ENCODE data around the gene OLFML1.

- TF ChIP-seq, protein P1, sequence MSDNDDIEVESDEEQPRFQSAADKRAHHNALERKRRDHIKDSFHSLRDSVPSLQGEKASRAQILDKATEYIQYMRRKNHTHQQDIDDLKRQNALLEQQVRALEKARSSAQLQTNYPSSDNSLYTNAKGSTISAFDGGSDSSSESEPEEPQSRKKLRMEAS (CRISPR knock-in tag; IDR thresholded peaks at IDR 0.05), result peak; percentile 15; the same call in 1 of the 2 replicates
- no peak for TF ChIP-seq FOXK1 (CRISPR knock-in tag; IDR thresholded peaks at IDR 0.05)
- no peak for TF ChIP-seq JUN (CRISPR knock-in tag; IDR thresholded peaks at IDR 0.05)
- TF ChIP-seq, protein P2, sequence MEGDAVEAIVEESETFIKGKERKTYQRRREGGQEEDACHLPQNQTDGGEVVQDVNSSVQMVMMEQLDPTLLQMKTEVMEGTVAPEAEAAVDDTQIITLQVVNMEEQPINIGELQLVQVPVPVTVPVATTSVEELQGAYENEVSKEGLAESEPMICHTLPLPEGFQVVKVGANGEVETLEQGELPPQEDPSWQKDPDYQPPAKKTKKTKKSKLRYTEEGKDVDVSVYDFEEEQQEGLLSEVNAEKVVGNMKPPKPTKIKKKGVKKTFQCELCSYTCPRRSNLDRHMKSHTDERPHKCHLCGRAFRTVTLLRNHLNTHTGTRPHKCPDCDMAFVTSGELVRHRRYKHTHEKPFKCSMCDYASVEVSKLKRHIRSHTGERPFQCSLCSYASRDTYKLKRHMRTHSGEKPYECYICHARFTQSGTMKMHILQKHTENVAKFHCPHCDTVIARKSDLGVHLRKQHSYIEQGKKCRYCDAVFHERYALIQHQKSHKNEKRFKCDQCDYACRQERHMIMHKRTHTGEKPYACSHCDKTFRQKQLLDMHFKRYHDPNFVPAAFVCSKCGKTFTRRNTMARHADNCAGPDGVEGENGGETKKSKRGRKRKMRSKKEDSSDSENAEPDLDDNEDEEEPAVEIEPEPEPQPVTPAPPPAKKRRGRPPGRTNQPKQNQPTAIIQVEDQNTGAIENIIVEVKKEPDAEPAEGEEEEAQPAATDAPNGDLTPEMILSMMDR (IDR thresholded peaks at IDR 0.05), result no peak
- TF ChIP-seq ZNF232 (CRISPR knock-in tag; IDR thresholded peaks at IDR 0.05), result no peak
- no peak for TF ChIP-seq ZNF671 (CRISPR knock-in tag; IDR thresholded peaks at IDR 0.05)
- TF ChIP-seq, protein P3, sequence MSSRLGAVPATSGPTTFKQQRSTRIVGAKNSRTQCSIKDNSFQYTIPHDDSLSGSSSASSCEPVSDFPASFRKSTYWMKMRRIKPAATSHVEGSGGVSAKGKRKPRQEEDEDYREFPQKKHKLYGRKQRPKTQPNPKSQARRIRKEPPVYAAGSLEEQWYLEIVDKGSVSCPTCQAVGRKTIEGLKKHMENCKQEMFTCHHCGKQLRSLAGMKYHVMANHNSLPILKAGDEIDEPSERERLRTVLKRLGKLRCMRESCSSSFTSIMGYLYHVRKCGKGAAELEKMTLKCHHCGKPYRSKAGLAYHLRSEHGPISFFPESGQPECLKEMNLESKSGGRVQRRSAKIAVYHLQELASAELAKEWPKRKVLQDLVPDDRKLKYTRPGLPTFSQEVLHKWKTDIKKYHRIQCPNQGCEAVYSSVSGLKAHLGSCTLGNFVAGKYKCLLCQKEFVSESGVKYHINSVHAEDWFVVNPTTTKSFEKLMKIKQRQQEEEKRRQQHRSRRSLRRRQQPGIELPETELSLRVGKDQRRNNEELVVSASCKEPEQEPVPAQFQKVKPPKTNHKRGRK (CRISPR knock-in tag; IDR thresholded peaks at IDR 0.05; ENCODE audit: borderline replicate concordance), result no peak
- 0 out of 2 replicates have a peak, but pooled peaks have one; percentile 20 for TF ChIP-seq NFYB (CRISPR knock-in tag; conservative IDR thresholded peaks at IDR 0.05; ENCODE audit: low read depth)
- TF ChIP-seq NR2C2 (CRISPR knock-in tag; IDR thresholded peaks at IDR 0.05), result no peak
- no peak for TF ChIP-seq ZNF317 (CRISPR knock-in tag; IDR thresholded peaks at IDR 0.05; ENCODE audit: borderline replicate concordance, low read depth)
These were observed 28.2 kb downstream of the OLFML1 start, which contains the start of gene PPFIBP2 for GRCh38 chr11:7513234-7514098.
